Cardiac muscle cell (in vitro differentiated cells and primary cell): ENCODE data around the gene FBXL17. TPM values are rescaled to one million over a fixed set of nuclear protein-coding genes. Genes with fewer than 3 reads are reported as not detected.

Experiments used
- DNase-seq, 2 donors: peaks; one replicate each; pipeline versions ENCODE4 v3.0.0 to v3.0.0-alpha.2; 2010 to 2017; ENCODE audit warnings: low read depth in 1 of 2, low spot score in 1 of 2
- H3K27ac ChIP-seq: fragments of 200-600 bp; sonication (generic); 2 replicates; pipeline ENCODE4 v1.5.1; 2016
- H3K27me3 ChIP-seq: fragments of 200-600 bp; sonication (generic); 2 replicates; pipeline ENCODE4 v1.6.0; 2016; ENCODE audit warnings: control low read depth
- H3K36me3 ChIP-seq: fragments of 200-600 bp; sonication (generic); 2 replicates; pipeline ENCODE4 v1.5.1; 2016; ENCODE audit warnings: control low read depth
- H3K4me1 ChIP-seq: fragments of 200-600 bp; sonication (generic); 2 replicates; pipeline ENCODE4 v1.8.1; 2017; ENCODE audit warnings: low read depth, mild to moderate bottlenecking, mixed run types
- H3K4me3 ChIP-seq: fragments of 200-600 bp; sonication (generic); 2 replicates; pipeline ENCODE4 v1.5.1; 2016; ENCODE audit warnings: mild to moderate bottlenecking
- H3K9me3 ChIP-seq: fragments of 200-600 bp; sonication (generic); 2 replicates; pipeline ENCODE4 v1.5.1; 2017; ENCODE audit warnings: low read depth, mild to moderate bottlenecking, control low read depth
- polyA plus RNA-seq: library from polyadenylated mRNA; unstranded; fragments of >200 nt; fragmentation: Nextera tagmentation; extraction: Ambion mirVana; gene quantifications from 2 replicates; pipeline ENCODE4 v1.2.1, GENCODE V29; 2016
- total RNA-seq: library from RNA; depleted of rRNA; stranded (reverse); fragments of >200 nt; gene quantifications from 2 replicates; pipeline ENCODE4 v1.2.3, GENCODE V29; 2016
- TF ChIP-seq, protein P1 (sequence below): IDR thresholded peaks from 2 replicates; pipeline ENCODE4 v1.5.1; 2012; ENCODE audit warnings: low read depth, mild to moderate bottlenecking, low read length

The FBXL17 gene
- total and polyA plus RNA-seq, 2 experiments from 2014 or later = 18.3 to 22.9 TPM

DNA sequence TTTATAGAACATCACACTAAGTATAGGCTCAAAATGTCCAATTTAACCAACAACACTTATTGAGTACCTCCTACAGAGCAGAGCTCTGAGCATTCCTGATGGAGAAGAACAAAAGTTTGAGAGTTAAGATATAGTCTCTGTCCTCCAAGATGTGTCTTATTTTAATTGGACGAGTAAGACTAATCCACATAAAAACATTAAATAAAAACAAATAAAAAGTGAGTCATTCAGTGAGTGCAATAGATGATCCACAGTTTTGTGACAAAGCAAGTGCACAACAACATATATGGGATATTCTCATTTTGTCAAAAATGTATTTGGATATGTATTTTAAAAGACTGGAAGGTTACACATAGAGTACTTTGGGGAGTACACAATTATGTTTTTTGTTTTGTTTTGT lies 277.4 kb downstream of the FBXL17 start:
- H3K27ac ChIP-seq = no peak overlapping the region
- H3K4me3 ChIP-seq = no peak overlapping the region
- H3K9me3 ChIP-seq = no peaks in the 10 kb centered on the region
- no peaks in the 10 kb centered on the region for H3K4me1 ChIP-seq
- TF ChIP-seq, protein P1, sequence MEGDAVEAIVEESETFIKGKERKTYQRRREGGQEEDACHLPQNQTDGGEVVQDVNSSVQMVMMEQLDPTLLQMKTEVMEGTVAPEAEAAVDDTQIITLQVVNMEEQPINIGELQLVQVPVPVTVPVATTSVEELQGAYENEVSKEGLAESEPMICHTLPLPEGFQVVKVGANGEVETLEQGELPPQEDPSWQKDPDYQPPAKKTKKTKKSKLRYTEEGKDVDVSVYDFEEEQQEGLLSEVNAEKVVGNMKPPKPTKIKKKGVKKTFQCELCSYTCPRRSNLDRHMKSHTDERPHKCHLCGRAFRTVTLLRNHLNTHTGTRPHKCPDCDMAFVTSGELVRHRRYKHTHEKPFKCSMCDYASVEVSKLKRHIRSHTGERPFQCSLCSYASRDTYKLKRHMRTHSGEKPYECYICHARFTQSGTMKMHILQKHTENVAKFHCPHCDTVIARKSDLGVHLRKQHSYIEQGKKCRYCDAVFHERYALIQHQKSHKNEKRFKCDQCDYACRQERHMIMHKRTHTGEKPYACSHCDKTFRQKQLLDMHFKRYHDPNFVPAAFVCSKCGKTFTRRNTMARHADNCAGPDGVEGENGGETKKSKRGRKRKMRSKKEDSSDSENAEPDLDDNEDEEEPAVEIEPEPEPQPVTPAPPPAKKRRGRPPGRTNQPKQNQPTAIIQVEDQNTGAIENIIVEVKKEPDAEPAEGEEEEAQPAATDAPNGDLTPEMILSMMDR = no peak
- DNase-seq = no peak
- H3K36me3 ChIP-seq = no peaks in the 10 kb centered on the region
- H3K27me3 ChIP-seq = no peaks in the 10 kb centered on the region

DNA sequence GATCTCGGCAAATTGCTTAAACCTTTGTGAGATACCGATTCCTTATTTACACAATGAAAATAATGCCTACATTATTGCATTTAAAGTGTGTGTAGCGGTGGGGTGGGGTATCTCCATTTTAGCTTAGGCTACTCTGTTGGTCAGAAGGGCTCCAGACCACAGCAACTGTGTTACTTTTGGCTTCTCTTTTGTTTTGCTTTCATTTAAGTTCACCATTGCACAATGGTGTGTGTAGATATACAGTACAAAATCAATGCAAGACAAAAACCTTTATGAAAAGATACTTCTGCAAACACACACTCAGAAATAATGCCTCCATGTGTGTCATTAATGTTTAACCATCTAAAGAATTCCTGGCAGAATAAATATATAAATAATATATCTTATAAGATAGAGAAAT lies 279.4 kb downstream of the FBXL17 start:
- H3K27me3 ChIP-seq = no peaks in the 10 kb centered on the region
- no peak overlapping the region for H3K27ac ChIP-seq
- H3K9me3 ChIP-seq = no peaks in the 10 kb centered on the region
- DNase-seq = no peak
- H3K4me1 ChIP-seq = no peaks in the 10 kb centered on the region
- H3K36me3 ChIP-seq = no peaks in the 10 kb centered on the region
- H3K4me3 ChIP-seq = no peak overlapping the region
- TF ChIP-seq, protein P1 = no peak

DNA sequence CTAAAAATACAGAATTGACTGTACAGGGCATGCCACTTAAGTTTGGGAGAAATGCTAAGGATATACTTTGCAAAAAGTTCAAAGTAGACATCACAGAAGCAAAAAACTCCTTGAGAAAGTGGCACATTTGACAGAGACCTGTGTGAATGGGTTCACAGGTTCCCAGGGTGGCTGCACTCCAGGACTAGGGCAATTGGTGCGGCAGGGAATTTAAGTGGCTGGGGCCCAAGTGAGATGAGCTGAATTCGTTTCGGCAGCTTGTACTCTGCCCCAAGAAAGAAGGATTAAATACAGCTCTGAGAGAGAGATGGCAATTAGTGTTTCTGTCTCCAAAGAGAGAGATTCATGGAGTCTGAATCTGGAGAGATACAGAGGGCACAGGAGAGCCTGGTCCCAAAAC lies 280.1 kb downstream of the FBXL17 start:
- no peaks in the 10 kb centered on the region for H3K27me3 ChIP-seq
- no peak overlapping the region for H3K27ac ChIP-seq
- H3K4me3 ChIP-seq = no peak overlapping the region
- no peaks in the 10 kb centered on the region for H3K4me1 ChIP-seq
- TF ChIP-seq, protein P1 = no peak
- no peaks in the 10 kb centered on the region for H3K9me3 ChIP-seq
- DNase-seq = no peak
- no peaks in the 10 kb centered on the region for H3K36me3 ChIP-seq

DNA sequence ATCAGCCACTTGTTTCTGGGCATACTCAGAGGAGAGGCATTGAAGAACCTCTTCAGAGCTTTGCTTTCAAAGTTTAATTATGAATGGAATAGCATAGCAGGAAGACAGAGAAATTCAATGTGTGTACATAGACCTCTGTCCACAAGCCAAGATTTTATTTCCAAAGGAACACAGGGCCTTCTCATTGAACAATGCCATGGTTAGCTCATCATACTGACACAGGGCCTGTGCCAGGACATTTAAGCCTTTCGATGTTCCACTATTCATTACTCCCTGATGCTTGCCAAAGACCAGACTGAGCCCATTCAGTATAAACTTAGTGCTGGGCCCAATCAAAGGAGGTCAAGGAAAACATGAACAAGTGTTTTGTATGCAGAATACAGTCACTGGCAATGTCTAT lies 280.8 kb downstream of the FBXL17 start:
- Histone ChIP-seq H3K27me3 (no peaks in the 10 kb centered on the region), H3K9me3 (no peaks in the 10 kb centered on the region), H3K36me3 (no peaks in the 10 kb centered on the region), H3K4me3 (no peak overlapping the region), H3K4me1 (no peaks in the 10 kb centered on the region), H3K27ac (no peak overlapping the region)
- TF ChIP-seq, protein P1 = no peak
- DNase-seq = no peak

DNA sequence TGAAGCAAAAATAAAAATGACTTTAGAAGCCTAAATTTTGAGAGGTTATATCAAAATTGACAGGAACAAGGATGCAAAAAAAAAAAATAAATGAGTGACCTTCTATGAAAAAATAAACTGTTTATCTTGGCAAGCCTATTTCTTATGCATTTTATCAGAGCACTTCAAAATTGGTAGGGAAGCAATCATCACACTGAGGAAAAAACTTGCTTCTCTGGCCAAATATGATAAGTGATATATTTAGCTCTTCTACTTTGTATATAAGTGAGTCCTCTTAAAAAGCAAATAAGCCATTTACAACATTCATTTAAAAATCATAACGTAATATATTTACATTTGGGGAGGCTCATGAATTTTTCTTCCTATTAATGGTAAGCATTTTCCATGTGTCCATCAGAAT lies 287.1 kb downstream of the FBXL17 start:
- H3K9me3 ChIP-seq = no peaks in the 10 kb centered on the region
- no peaks in the 10 kb centered on the region for H3K36me3 ChIP-seq
- no peaks in the 10 kb centered on the region for H3K4me1 ChIP-seq
- TF ChIP-seq, protein P1 = no peak
- H3K27ac ChIP-seq = no peak overlapping the region
- H3K4me3 ChIP-seq = no peak overlapping the region
- no peaks in the 10 kb centered on the region for H3K27me3 ChIP-seq
- no peak for DNase-seq

DNA sequence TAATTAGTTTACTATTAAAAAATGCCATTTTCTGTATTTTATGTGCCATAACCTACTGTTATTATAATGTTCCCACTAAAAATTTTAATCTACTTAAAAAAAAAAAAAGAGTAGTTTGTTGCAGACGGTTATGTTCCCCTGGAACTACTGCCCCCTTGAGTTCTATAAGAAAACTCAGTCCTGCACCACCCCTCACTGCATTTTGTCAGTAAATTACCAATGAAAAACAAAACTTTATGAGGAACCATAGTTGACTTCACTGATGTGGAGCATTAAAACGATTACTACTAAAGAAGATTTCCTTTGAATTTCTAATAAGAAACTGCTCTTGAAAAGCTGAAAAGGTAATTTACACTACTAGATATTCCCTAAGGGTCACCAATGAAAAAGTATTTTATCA lies 288.7 kb downstream of the FBXL17 start:
- peak; percentile 24 to 34 for DNase-seq
- H3K4me3 ChIP-seq = no peak overlapping the region

More for the DNA sequence above, 288.7 kb downstream of the FBXL17 start:
- H3K4me1 ChIP-seq = no peaks in the 10 kb centered on the region
- TF ChIP-seq, protein P1 = peak; percentile 53
- no peaks in the 10 kb centered on the region for H3K9me3 ChIP-seq
- H3K27ac ChIP-seq = no peak overlapping the region
- no peaks in the 10 kb centered on the region for H3K27me3 ChIP-seq
- no peaks in the 10 kb centered on the region for H3K36me3 ChIP-seq
